K562 (cell line): ENCODE results near the gene GABRR2. TPM values are rescaled to one million over a fixed set of nuclear protein-coding genes. Genes with fewer than 3 reads are reported as not detected.

ENCODE experiments used
- ATAC-seq: fragments of 200-7000 bp; cut with Tn5 transposase; 3 replicates; pipeline ENCODE4 v1.9.1; 2020; ENCODE audit warnings: moderate library complexity
- BruUV-seq: library from RNA; stranded (reverse); fragments of 400-500 nt; replicated peaks from 2 replicates; lab custom pipeline; 2021; lab: Mats Ljungman, UMichigan
- CTCF ChIA-PET: fragments of 300-600 bp; formaldehyde crosslinking; extraction: SDS; loops from one replicate; lab custom pipeline; 2021; ENCODE audit warnings: low intra/inter-chr PET ratio; lab: Yijun Ruan, JAX
- POLR2A ChIA-PET: fragments of 300-600, 350-650 bp; sonication (Branson Sonifier 250); formaldehyde crosslinking; extraction: SDS; loops from one replicate; lab custom pipeline; 2021; ENCODE audit warnings: antibody characterized with exemption, inconsistent platforms; lab: Yijun Ruan, JAX
- DNase-seq, 4 experiments: peaks; one replicate each; pipeline versions ENCODE4 v3.0.0 to v3.0.0-alpha.2; 2011 to 2018; ENCODE audit warnings: low spot score in 3 of 4, mixed read lengths in 3 of 4; ENCODE audit errors: extremely low read depth in 1 of 4
- FAIRE-seq: peaks from 2 replicates; lab custom pipeline; 2011; peaks lifted over from hg19 to GRCh38; lab: Jason Lieb, UNC
- H2AFZ ChIP-seq: 2 replicates; pipeline ENCODE4 v1.6.0; 2011; ENCODE audit warnings: low read depth, low read length, control low read depth, inconsistent platforms
- H3K27ac ChIP-seq: fragments of 200-600 bp; 3 replicates; pipeline ENCODE4 v1.8.0; 2011; ENCODE audit warnings: low read depth, mild to moderate bottlenecking, control low read depth, inconsistent platforms, low read length, moderate library complexity, mixed read lengths; ENCODE audit errors: extremely low read depth
- H3K27me3 ChIP-seq, 2 experiments: fragments of 300-600 bp in 1 of 2; 2 replicates in 1 of 2; 3 replicates in 1 of 2; pipeline versions ENCODE4 v1.6.0 to v1.8.0; 2011; ENCODE audit warnings: inconsistent platforms in 2 of 2, low read length in 2 of 2, mild to moderate bottlenecking in 1 of 2, mixed read lengths in 1 of 2, moderate library complexity in 1 of 2; ENCODE audit not compliant: control insufficient read depth in 2 of 2, insufficient read depth in 2 of 2
- H3K36me3 ChIP-seq: fragments of 300-600 bp; 3 replicates; pipeline ENCODE4 v1.8.0; 2011; ENCODE audit warnings: mild to moderate bottlenecking, low read length, inconsistent platforms; ENCODE audit not compliant: control insufficient read depth, insufficient read depth
- H3K4me1 ChIP-seq, 2 experiments: fragments of 200-600 bp in 1 of 2; replicated peaks in 1 of 2; 2 replicates in 1 of 2; 3 replicates in 1 of 2; pipeline versions ENCODE4 v1.5.1 to v1.8.0; 2011; ENCODE audit warnings: inconsistent platforms in 2 of 2, low read length in 2 of 2, mild to moderate bottlenecking in 1 of 2, mixed read lengths in 1 of 2, moderate library complexity in 1 of 2; ENCODE audit not compliant: control insufficient read depth in 2 of 2, insufficient read depth in 2 of 2
- H3K4me2 ChIP-seq: 2 replicates; pipeline ENCODE4 v1.6.1; 2011; ENCODE audit warnings: low read length, control low read depth, inconsistent platforms, mixed read lengths; ENCODE audit not compliant: insufficient read depth
- H3K4me3 ChIP-seq: fragments of 200-600 bp; sonication (generic), shearing (Covaris generic); 2 replicates; pipeline ENCODE4 v1.5.1; 2016; ENCODE audit warnings: control low read depth, inconsistent platforms
- H3K79me2 ChIP-seq: fragments of 200-600 bp; 3 replicates; pipeline ENCODE4 v1.8.0; 2011; ENCODE audit warnings: low read length, inconsistent platforms; ENCODE audit not compliant: control insufficient read depth, insufficient read depth
- H3K9ac ChIP-seq, 2 experiments: 2 replicates each; pipeline versions ENCODE4 v1.6.0 to v1.6.1; 2011; ENCODE audit warnings: low read depth in 2 of 2, low read length in 2 of 2, control low read depth in 1 of 2, inconsistent platforms in 1 of 2, mild to moderate bottlenecking in 1 of 2, mixed read lengths in 1 of 2; ENCODE audit not compliant: insufficient read depth in 1 of 2
- H3K9me1 ChIP-seq: one replicate; pipeline ENCODE4 v1.6.0; 2011; ENCODE audit warnings: inconsistent platforms, mild to moderate bottlenecking, low read length, moderate library complexity; ENCODE audit not compliant: control insufficient read depth, insufficient read depth
- H3K9me3 ChIP-seq: replicated peaks from 2 replicates; pipeline ENCODE4 v1.5.1; 2011; ENCODE audit warnings: low read depth, low read length, inconsistent platforms; ENCODE audit not compliant: control insufficient read depth, insufficient read depth
- H4K20me1 ChIP-seq: replicated peaks from 2 replicates; pipeline ENCODE4 v1.6.1; 2011; ENCODE audit warnings: low read length, inconsistent platforms, mixed read lengths; ENCODE audit not compliant: control insufficient read depth, insufficient read depth
- ATF1 ChIP-seq, 2 experiments: fragments of 450-650 bp in 1 of 2; IDR thresholded peaks; 2 replicates each; pipeline ENCODE4 v1.6.1; 2016; ENCODE audit warnings: missing compliant biosample characterization in 1 of 2, missing genetic modification characterization in 1 of 2
- HDAC2 ChIP-seq: fragments of 450-650 bp; IDR thresholded peaks from 2 replicates; pipeline ENCODE4 v1.6.1; 2016; ENCODE audit warnings: mild to moderate bottlenecking
- SP1 ChIP-seq: sonication (generic); formaldehyde crosslinking; IDR thresholded peaks from 2 replicates; pipeline ENCODE4 v1.8.1; 2022; ENCODE audit warnings: mild to moderate bottlenecking, missing genetic modification reagents
- WGBS: fragments of 100-300 bp; shearing (Covaris generic); methylation state at CpG from one replicate; pipeline ENCODE4 v1.1.6; 2016; ENCODE audit warnings: low coverage, mixed read lengths; ENCODE audit not compliant: insufficient coverage; ENCODE audit errors: missing lambda C conversion rate; 5-methylcytosine and 5-hydroxymethylcytosine counted together
- in situ Hi-C: fragments of 300-500 bp; cut with MboI; formaldehyde crosslinking; loops from 4 replicates; pipeline ENCODE4 v1.15.0; 2018; ENCODE audit warnings: inconsistent platforms, mixed read lengths
- intact Hi-C: fragments of 100-400 bp; cut with micrococcal nuclease; formaldehyde crosslinking; loops from 2 replicates; pipeline ENCODE4 v1.14.2; 2022
- polyA plus RNA-seq, 8 experiments: library from polyadenylated mRNA; depleted of rRNA in 4 of 8; stranded (reverse) in 5 of 8; unstranded in 3 of 8; fragments of >200 nt; fragmentation: Nextera tagmentation in 2 of 8; fragmentation: Illumina TruSeq in 1 of 8; extraction: Ambion mirVana in 2 of 8; extraction: Trizol in 1 of 8; gene quantifications; 2 replicates each; pipeline versions ENCODE4 v1.2.1 to v1.2.3, GENCODE V29; 2011 to 2014; ENCODE audit warnings: inconsistent platforms in 1 of 8, missing spikeins in 1 of 8
- total RNA-seq, 7 experiments: library from RNA; depleted of rRNA in 6 of 7; stranded (reverse); fragments of >200 nt in 6 of 7; fragmentation: Illumina TruSeq in 2 of 7; extraction: Trizol in 2 of 7; gene quantifications; 2 replicates each; pipeline versions ENCODE4 v1.2.1 to v1.2.3, GENCODE V29; 2011 to 2021; ENCODE audit warnings: low replicate concordance in 1 of 7
- TF ChIP-seq, protein P1 (sequence below): sonication (generic); formaldehyde crosslinking; IDR thresholded peaks from 2 replicates; pipeline ENCODE4 v1.8.0; 2022; ENCODE audit warnings: mild to moderate bottlenecking, missing genetic modification reagents
- TF ChIP-seq, protein P2 (sequence below): fragments of 250-450 bp; sonication (Bioruptor Pico); IDR thresholded peaks from 2 replicates; pipeline ENCODE4 v1.5.0; 2021; ENCODE audit warnings: mild to moderate bottlenecking, borderline replicate concordance
- TF ChIP-seq, protein P3 (sequence below): fragments of 250-450 bp; sonication (Bioruptor Pico); IDR thresholded peaks from 2 replicates; pipeline ENCODE4 v1.4.0; 2020
- TF ChIP-seq, protein P4 (sequence below): fragments of 250-450 bp; sonication (Bioruptor Pico); IDR thresholded peaks from 2 replicates; pipeline ENCODE4 v1.8.0; 2021; ENCODE audit warnings: borderline replicate concordance, mild to moderate bottlenecking, moderate library complexity; ENCODE audit not compliant: poor library complexity, severe bottlenecking

The GABRR2 gene
- total and polyA plus RNA-seq, 9 of the 15 experiments (the other 6 are each of a cell fraction or from before 2014, with no cell fraction given): 0.09 to 0.13 (median 0.10) TPM; not detected in 6

DNA sequence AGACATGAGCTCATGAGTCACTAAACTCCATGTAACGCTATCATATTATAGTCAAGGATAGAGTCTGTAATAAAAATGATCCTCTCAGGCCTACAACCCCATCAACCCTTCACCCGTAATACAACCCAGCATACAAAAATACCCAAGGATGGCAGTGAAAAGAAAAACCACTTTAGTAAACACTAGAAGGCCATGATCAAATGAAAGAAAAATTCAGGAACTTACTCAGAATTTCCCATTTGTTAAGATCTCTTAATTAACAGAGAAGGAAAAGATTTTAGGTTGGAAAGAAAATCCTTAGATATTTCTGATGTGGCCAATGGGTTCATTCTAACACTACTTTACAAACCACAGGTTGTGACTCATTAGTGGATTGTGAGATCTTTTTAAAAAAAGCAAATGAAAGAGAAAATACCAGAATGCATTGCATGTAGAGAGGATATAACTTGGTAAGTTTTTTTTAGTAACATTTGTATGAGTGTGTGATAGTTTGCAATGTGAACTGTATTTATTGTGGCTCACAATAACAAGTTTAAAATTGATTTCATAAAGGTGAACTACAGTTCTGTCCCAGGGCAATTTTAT is 45.4 kb upstream of the GABRR2 start:
- in situ Hi-C loops: no loop called here
- FAIRE-seq (no peak), ATAC-seq (no peak), DNase-seq (no peak)
- Histone ChIP-seq H3K9me3 (no peaks in the 10 kb centered on the region), H3K79me2 (no peaks in the 10 kb centered on the region), H3K27ac (no peak overlapping the region), H3K36me3 (no peaks in the 10 kb centered on the region), H3K4me1 (no peaks in the 10 kb centered on the region), H4K20me1 (no peaks in the 10 kb centered on the region), H3K9me1 (no peaks in the 10 kb centered on the region), H3K27me3 (peaks cover 0 to 5% of the 10 kb centered on the region in 2 experiments; a peak in 1 of 5 replicates), H3K4me3 (no peak overlapping the region), H3K9ac (no peak overlapping the region), H2AFZ (no peak overlapping the region), H3K4me2 (no peak overlapping the region)
- CTCF ChIA-PET: interaction anchor here (0.6 kb wide), 2 partner anchors 97 to 580 kb away, joined by 3 to 6 read pairs; no protein-coding TSS in a partner anchor
- POLR2A ChIA-PET: no interaction called here
- no TSS peak for BruUV-seq
- WGBS: 50% methylated on average over 2 of the region's 2 CpGs
- intact Hi-C loops: no loop called here
- TF ChIP-seq, protein P1, sequence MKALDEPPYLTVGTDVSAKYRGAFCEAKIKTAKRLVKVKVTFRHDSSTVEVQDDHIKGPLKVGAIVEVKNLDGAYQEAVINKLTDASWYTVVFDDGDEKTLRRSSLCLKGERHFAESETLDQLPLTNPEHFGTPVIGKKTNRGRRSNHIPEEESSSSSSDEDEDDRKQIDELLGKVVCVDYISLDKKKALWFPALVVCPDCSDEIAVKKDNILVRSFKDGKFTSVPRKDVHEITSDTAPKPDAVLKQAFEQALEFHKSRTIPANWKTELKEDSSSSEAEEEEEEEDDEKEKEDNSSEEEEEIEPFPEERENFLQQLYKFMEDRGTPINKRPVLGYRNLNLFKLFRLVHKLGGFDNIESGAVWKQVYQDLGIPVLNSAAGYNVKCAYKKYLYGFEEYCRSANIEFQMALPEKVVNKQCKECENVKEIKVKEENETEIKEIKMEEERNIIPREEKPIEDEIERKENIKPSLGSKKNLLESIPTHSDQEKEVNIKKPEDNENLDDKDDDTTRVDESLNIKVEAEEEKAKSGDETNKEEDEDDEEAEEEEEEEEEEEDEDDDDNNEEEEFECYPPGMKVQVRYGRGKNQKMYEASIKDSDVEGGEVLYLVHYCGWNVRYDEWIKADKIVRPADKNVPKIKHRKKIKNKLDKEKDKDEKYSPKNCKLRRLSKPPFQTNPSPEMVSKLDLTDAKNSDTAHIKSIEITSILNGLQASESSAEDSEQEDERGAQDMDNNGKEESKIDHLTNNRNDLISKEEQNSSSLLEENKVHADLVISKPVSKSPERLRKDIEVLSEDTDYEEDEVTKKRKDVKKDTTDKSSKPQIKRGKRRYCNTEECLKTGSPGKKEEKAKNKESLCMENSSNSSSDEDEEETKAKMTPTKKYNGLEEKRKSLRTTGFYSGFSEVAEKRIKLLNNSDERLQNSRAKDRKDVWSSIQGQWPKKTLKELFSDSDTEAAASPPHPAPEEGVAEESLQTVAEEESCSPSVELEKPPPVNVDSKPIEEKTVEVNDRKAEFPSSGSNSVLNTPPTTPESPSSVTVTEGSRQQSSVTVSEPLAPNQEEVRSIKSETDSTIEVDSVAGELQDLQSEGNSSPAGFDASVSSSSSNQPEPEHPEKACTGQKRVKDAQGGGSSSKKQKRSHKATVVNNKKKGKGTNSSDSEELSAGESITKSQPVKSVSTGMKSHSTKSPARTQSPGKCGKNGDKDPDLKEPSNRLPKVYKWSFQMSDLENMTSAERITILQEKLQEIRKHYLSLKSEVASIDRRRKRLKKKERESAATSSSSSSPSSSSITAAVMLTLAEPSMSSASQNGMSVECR (CRISPR knock-in tag): no peak
- TF ChIP-seq, protein P2, sequence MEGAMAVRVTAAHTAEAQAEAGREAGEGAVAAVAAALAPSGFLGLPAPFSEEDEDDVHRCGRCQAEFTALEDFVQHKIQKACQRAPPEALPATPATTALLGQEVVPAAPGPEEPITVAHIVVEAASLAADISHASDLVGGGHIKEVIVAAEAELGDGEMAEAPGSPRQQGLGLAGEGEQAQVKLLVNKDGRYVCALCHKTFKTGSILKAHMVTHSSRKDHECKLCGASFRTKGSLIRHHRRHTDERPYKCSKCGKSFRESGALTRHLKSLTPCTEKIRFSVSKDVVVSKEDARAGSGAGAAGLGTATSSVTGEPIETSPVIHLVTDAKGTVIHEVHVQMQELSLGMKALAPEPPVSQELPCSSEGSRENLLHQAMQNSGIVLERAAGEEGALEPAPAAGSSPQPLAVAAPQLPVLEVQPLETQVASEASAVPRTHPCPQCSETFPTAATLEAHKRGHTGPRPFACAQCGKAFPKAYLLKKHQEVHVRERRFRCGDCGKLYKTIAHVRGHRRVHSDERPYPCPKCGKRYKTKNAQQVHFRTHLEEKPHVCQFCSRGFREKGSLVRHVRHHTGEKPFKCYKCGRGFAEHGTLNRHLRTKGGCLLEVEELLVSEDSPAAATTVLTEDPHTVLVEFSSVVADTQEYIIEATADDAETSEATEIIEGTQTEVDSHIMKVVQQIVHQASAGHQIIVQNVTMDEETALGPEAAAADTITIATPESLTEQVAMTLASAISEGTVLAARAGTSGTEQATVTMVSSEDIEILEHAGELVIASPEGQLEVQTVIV: no peak
- no peak for TF ChIP-seq SP1 (CRISPR knock-in tag)
- TF ChIP-seq, protein P3, sequence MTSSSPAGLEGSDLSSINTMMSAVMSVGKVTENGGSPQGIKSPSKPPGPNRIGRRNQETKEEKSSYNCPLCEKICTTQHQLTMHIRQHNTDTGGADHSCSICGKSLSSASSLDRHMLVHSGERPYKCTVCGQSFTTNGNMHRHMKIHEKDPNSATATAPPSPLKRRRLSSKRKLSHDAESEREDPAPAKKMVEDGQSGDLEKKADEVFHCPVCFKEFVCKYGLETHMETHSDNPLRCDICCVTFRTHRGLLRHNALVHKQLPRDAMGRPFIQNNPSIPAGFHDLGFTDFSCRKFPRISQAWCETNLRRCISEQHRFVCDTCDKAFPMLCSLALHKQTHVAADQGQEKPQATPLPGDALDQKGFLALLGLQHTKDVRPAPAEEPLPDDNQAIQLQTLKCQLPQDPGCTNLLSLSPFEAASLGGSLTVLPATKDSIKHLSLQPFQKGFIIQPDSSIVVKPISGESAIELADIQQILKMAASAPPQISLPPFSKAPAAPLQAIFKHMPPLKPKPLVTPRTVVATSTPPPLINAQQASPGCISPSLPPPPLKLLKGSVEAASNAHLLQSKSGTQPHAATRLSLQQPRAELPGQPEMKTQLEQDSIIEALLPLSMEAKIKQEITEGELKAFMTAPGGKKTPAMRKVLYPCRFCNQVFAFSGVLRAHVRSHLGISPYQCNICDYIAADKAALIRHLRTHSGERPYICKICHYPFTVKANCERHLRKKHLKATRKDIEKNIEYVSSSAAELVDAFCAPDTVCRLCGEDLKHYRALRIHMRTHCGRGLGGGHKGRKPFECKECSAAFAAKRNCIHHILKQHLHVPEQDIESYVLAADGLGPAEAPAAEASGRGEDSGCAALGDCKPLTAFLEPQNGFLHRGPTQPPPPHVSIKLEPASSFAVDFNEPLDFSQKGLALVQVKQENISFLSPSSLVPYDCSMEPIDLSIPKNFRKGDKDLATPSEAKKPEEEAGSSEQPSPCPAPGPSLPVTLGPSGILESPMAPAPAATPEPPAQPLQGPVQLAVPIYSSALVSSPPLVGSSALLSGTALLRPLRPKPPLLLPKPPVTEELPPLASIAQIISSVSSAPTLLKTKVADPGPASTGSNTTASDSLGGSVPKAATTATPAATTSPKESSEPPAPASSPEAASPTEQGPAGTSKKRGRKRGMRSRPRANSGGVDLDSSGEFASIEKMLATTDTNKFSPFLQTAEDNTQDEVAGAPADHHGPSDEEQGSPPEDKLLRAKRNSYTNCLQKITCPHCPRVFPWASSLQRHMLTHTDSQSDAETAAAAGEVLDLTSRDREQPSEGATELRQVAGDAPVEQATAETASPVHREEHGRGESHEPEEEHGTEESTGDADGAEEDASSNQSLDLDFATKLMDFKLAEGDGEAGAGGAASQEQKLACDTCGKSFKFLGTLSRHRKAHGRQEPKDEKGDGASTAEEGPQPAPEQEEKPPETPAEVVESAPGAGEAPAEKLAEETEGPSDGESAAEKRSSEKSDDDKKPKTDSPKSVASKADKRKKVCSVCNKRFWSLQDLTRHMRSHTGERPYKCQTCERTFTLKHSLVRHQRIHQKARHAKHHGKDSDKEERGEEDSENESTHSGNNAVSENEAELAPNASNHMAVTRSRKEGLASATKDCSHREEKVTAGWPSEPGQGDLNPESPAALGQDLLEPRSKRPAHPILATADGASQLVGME: no peak
- no peak for TF ChIP-seq HDAC2
- no peak for TF ChIP-seq ATF1 (CRISPR knock-in tag; IDR thresholded peaks at IDR 0.05)
- no peak for TF ChIP-seq ATF1 (tag; IDR thresholded peaks at IDR 0.05)
- TF ChIP-seq, protein P4, sequence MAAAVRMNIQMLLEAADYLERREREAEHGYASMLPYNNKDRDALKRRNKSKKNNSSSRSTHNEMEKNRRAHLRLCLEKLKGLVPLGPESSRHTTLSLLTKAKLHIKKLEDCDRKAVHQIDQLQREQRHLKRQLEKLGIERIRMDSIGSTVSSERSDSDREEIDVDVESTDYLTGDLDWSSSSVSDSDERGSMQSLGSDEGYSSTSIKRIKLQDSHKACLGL (CRISPR knock-in tag): no peak
